Measurements from ENCODE around the gene TNP2. TPM values are rescaled to one million over a fixed set of nuclear protein-coding genes. Genes with fewer than 3 reads are reported as not detected.
A peak's percentile ranks its signal among the peaks of the same experiment; 100 is the strongest.

TNP2 gene
- total RNA-seq, 1 experiment from 2014 or later: not detected

GRCh38 chr16:11255737-11256660 is 13.1 kb downstream of the TNP2 start, which contains the start of gene SOCS1 (continued):
- TF ChIP-seq YY1 (IDR thresholded peaks at IDR 0.05; ENCODE audit: extremely low read depth, insufficient replicate concordance, low read depth, low read length) (no peak), RAD21 (IDR thresholded peaks at IDR 0.05; ENCODE audit: low read depth) (peak; percentile 90), CEBPB (IDR thresholded peaks at IDR 0.05; ENCODE audit: low read depth) (no peak), EZH2phosphoT487 (IDR thresholded peaks at IDR 0.05; ENCODE audit: borderline replicate concordance) (no peak), SRF (IDR thresholded peaks at IDR 0.05; ENCODE audit: low read depth) (peak; percentile 84; the same call in 1 of the 2 replicates)

- peak overlapping the region; percentile 96 for H3K4me2 ChIP-seq (ENCODE audit: low read length)
- DNase-seq (ENCODE audit: low read depth, low spot score) (no peak), ATAC-seq (no peak; the same call in 1 of the 2 replicates)
- H3K4me3 ChIP-seq (replicated peaks in 1 of 2; ENCODE audit: low read depth in 1 of 2, low read length in 2 of 2): peak overlapping the region; percentile 49 to 79
- H2AFZ ChIP-seq (ENCODE audit: low read depth, low read length, poor library complexity, severe bottlenecking): no peak overlapping the region
- peak overlapping the region; percentile 85 for H3K27ac ChIP-seq (ENCODE audit: low read depth, low read length)
- peak overlapping the region; percentile 63 for H3K9ac ChIP-seq (ENCODE audit: low read length)
- H3K4me1 ChIP-seq (ENCODE audit: control insufficient read depth in 1 of 2, insufficient read depth in 2 of 2, low read length in 2 of 2): peaks cover 10 to 31% of the 10 kb centered on the region in 2 experiments; a peak in 3 of 4 replicates
- TF ChIP-seq MAX (IDR thresholded peaks at IDR 0.05): peak; percentile 86
- no peak for TF ChIP-seq EZH2phosphoT487 (IDR thresholded peaks at IDR 0.05; ENCODE audit: borderline replicate concordance)
- CTCF ChIA-PET: interaction anchor here (0.9 to 3.0 kb wide), 17 partner anchors 9 to 306 kb away, joined by 3 to 55 read pairs (median 5); no protein-coding TSS in a partner anchor
- no TSS peak for BruUV-seq (replicated peaks)
- POLR2A ChIA-PET: interaction anchor here (0.6 to 4.0 kb wide), 35 partner anchors 8 to 313 kb away, joined by 3 to 30 read pairs (median 5); partner anchors contain the start of genes DEXI, PRM3 and TNP2
- no peaks in the 10 kb centered on the region for H3K9me3 ChIP-seq (ENCODE audit: control insufficient read depth in 1 of 2, insufficient read depth in 1 of 2, low read depth in 1 of 2, low read length in 2 of 2)
- H3K9me2 ChIP-seq (ENCODE audit: insufficient read depth): no peaks in the 10 kb centered on the region
- no peaks in the 10 kb centered on the region for H4K20me1 ChIP-seq (ENCODE audit: insufficient read depth)
- H3K36me3 ChIP-seq (ENCODE audit: control insufficient read depth in 1 of 2, insufficient read depth in 2 of 2, low read length in 2 of 2): no peaks in the 10 kb centered on the region
- H3K79me2 ChIP-seq (ENCODE audit: insufficient read depth, low read length): no peaks in the 10 kb centered on the region
- no peaks in the 10 kb centered on the region for H3K27me3 ChIP-seq (ENCODE audit: insufficient read depth, low read length)
- RAD21 ChIA-PET (ENCODE audit: low non-redundant PET in 1 of 2, low total read pairs in 2 of 2, uncharacterized antibody in 2 of 2, unreplicated experiment in 2 of 2): interaction anchor here (0.6 to 2.4 kb wide), 10 partner anchors 102 to 284 kb away, joined by 3 to 19 read pairs (median 4); no protein-coding TSS in a partner anchor
- intact Hi-C loops (cut with micrococcal nuclease): loop anchor here (5.0 kb wide), 2 partner anchors 117 to 557 kb away; no protein-coding TSS in a partner anchor
Measured at GRCh38 chr16:11254913-11255736, 14.0 kb downstream of the TNP2 start.
